Stimulated activated CD8-positive, alpha-beta memory T cell treated with anti-CD3 and anti-CD28 coated beads, Interleukin-2, amount 100 ng/mL, for 48 hours (primary cell): ENCODE measurements around the gene POLR3A.
"Not testable (repeated sequence)": the region's sequence is repeated elsewhere in the genome, so short reads cannot be mapped to it uniquely, and the experiment has no call there.

Experiments
- DNase-seq, 2 donors: peaks; one replicate each; pipeline ENCODE4 v3.0.0-alpha.2; 2020; ENCODE audit warnings: low read depth in 2 of 2

Gene POLR3A

GRCh38 chr10:78029269-78030226 is at the start of gene POLR3A:
POLR3A (minus strand) TSS chr10:78029515; CDS start chr10:78029407, 108 bp downstream.
- DNase-seq = peak; percentile 76 to 85

- no peak for DNase-seq
These were observed 49.4 kb upstream of the POLR3A start for GRCh38 chr10:78078539-78079330.

GRCh38 chr10:78075806-78076205 is 46.5 kb upstream of the POLR3A start:
- not testable (repeated sequence) for DNase-seq

- DNase-seq = no peak
These were observed 43.2 kb upstream of the POLR3A start for GRCh38 chr10:78072504-78072903.

GRCh38 chr10:78071857-78072179 is 42.5 kb upstream of the POLR3A start:
- DNase-seq = no peak

GRCh38 chr10:78071140-78071856 is 42.0 kb upstream of the POLR3A start:
- DNase-seq = no peak

- DNase-seq = no peak
These were observed 41.4 kb upstream of the POLR3A start for GRCh38 chr10:78070726-78071125.

GRCh38 chr10:78070064-78070463 is 40.7 kb upstream of the POLR3A start:
- DNase-seq = not testable (repeated sequence)

- no peak for DNase-seq
These were observed 39.8 kb upstream of the POLR3A start for GRCh38 chr10:78069151-78069550.

GRCh38 chr10:78066728-78067430 is 37.6 kb upstream of the POLR3A start:
- DNase-seq = no peak

- DNase-seq = no peak
These were observed 36.7 kb upstream of the POLR3A start for GRCh38 chr10:78066012-78066411.

GRCh38 chr10:78065611-78066010 is 36.3 kb upstream of the POLR3A start:
- DNase-seq = no peak

GRCh38 chr10:78064919-78065318 is 35.6 kb upstream of the POLR3A start:
- DNase-seq = not testable (repeated sequence)

GRCh38 chr10:78063236-78063635 is 33.9 kb upstream of the POLR3A start:
- no peak for DNase-seq

GRCh38 chr10:78062296-78062695 is 33.0 kb upstream of the POLR3A start:
- no peak for DNase-seq

- no peak for DNase-seq
These were observed 30.8 kb upstream of the POLR3A start for GRCh38 chr10:78059906-78060702.

GRCh38 chr10:78058562-78058961 is 29.2 kb upstream of the POLR3A start:
- DNase-seq = no peak

- no peak for DNase-seq
These were observed 24.0 kb upstream of the POLR3A start for GRCh38 chr10:78053211-78053868.

- DNase-seq = no peak
These were observed 20.5 kb upstream of the POLR3A start for GRCh38 chr10:78049851-78050250.

GRCh38 chr10:78047314-78047891 is 18.1 kb upstream of the POLR3A start:
- peak; percentile 75 to 81 for DNase-seq
